ENCODE results near the gene SETD1B.
"Not testable (repeated sequence)": the region's sequence is repeated elsewhere in the genome, so short reads cannot be mapped to it uniquely, and the experiment has no call there.

SETD1B gene

DNA sequence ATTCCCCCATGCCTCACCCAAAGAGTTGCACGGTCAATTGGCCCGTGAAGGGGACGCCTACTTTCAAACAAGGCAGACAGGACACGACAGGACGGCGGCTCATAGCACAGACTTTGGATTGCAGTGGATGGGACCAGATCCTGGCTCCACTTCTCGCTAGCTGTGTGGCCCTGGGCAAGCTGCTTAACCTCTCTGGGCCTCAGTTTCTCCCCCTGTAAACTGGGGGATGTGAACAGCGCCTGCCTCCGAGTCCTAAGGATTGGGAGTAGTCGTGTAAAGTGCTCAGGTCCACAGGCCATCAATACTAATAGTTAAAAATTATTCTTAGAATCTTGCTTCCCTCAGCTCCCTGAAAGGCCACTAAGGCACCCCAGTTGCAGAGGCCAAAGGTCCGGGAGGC, 23.4 kb upstream of the SETD1B start:
- no peak for DNase-seq (ENCODE audit: low read depth)

DNA sequence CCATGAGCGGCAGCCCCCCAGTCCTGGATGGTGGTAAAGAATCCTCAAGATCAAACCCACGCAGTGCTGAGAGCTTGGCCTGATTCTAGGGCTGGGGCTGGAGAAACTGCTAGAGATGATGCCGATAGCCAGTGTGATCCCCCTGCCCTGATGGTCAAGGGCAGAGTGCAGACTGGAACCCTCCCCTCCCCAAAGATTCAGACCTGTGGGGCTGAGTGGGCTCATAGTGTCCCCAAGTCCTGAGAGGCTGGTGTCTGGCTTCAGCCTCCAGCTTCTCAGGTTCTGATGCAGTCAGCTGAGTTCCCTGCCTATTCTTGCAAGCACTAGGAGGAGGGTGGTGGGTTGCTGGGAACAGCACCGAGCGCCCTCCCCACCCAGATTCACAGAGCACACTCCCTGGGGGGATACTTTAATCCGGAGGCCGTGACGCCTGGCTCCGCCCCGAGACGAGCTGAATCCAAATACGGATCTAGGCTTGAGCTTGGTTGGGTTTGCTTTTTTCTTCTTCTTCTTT, 22.3 kb upstream of the SETD1B start:
- no peak for DNase-seq (ENCODE audit: low read depth)

DNA sequence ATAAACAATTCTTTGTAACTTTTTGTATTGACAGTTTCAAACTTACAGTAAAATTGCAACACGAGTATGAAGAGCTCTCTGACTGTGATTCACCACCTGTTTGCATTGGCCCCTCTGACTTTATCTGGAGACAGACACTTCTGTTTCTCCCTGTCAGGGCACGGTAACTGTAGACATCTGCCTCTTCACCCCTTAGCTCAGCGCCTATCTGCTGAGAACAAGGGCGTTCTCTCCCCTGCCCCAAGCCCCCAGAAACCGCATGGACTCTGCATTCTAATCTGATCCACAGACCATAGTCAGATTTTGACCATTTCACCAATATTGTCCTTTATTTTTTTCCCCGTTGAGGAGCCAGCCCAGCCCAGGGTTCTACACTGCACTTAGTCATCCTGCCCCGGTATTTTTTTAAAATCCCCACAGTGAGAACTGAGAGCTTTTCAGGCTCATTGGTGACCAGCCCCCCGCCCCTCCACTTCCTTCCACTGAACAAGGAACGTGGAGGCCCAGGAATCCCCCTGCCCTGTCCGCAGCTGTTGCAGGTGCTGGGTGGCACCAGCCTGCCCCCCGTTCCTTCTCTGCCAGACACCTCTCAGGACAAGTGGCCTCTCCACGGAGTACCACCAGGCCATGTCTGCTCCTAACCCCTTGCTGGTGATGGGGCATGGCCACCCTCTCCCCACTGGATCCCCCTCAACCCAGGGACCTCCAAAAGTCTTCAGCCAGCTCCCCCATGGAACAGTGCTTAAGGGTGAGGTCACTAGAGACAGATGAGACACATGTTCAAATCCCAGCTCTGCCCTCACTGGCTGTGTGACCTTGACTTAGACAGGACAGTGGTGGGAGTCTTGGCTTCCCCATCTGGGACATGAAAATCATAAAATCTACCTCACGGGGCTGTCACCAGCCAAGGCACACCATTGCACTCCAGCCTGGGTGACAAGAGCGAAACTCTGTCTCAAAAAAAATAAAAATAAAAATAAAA, 21.5 kb upstream of the SETD1B start:
- DNase-seq (ENCODE audit: low read depth) = peak; percentile 66

DNA sequence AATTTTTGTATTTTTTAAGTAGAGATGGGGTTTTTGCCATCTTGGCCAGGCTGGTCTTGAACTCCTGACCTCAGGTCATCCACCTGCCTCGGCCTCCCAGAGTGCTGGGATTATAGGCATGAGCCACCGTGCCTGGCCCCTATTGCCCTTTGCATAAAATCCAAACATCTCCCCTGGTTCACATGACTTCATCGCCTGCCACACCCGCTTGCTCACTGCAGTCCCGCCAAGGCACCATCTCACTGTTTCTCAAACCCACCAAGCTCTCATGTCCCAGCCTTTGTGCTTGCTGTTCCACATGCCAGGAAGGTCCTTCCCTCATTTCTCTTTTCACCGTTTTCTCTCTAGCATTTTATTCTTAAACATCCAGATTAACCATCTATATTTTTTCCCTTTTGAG, 20.0 kb upstream of the SETD1B start:
- no peak for DNase-seq (ENCODE audit: low read depth)

DNA sequence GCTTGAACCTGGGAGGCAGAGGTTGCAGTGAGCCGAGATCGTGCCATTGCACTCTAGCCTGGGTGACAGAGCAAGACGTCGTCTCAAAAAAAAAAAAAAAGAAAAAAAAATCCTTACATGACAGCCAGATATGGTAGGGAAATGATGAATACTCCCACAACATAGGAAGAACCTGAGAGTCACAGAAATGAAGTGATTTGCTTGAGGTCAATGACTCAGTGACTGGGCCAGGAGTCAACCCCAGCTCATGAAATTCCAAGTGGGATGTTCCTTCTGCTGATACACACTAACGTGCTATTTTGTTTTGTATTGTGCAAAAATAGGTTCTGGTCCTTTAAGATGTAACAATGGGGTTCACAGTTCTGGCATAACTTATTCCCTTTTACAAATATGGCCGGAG, 19.3 kb upstream of the SETD1B start:
- DNase-seq (ENCODE audit: low read depth) = peak; percentile 55

DNA sequence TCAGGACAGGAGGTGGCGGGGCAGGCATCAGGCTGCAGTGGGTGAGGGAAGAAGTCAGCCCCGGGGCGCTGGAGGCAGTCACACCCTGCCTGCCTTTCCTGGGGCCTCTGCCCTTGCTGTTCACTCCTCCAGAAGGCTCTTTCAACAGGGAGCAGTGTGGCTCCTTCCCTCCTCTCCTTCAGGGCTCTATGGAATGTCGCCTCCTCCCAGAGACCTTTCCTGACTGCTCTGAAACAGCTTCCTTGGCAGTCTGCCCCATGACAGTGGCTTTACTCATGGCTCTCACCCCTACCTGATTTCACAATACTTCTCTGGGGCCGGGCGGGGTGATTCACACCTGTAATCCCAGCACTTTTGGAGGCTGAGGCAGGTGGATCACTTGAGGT, 17.4 kb upstream of the SETD1B start:
- DNase-seq (ENCODE audit: low read depth) = peak; percentile 37

DNA sequence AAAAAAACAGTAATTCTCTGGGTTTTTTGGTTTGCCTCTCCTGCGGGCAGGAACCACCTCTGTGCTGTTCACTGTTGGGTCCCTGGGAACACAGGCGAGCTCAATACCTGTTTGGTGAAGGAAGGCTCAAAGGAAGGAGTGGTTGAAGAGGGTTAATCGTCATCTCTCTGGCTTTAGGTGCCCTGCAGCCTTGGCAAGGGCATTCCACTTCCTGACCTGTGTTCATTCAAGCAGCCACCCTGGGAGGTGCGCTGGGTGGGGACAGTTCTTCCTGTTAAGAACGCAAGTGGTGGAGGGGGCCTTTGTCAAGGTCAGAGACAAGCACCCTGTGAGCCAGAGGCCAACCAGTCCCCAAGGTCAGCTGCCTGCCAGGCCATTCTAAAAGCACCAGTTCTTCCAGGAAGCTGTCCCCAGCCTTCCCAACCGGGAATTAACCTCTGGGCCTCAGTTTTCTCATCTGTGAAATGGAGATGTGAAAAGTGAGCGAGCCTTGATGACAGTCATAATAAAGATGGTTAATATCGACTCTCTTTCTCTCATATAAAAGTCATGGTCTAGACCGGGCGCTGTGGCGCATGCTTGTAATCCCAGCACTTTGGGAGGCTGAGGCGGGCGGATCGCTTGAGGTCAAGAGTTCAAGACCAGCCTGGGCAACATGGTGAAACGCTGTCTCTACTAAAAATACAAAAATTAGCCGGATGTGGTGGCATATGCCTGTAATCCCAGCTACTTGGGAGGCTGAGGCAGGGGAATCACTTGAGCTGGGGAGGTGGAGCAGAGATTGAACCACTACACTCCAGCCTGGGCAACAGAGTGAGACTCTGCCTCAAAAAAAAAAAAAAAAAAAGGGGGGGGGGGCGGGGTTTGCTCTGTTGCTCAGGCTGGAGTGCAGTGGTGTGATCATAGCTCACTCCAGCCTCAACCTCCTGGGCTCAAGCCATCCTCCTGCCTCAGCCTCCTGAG, 16.5 kb upstream of the SETD1B start:
- peak; percentile 44 for DNase-seq (ENCODE audit: low read depth)

DNA sequence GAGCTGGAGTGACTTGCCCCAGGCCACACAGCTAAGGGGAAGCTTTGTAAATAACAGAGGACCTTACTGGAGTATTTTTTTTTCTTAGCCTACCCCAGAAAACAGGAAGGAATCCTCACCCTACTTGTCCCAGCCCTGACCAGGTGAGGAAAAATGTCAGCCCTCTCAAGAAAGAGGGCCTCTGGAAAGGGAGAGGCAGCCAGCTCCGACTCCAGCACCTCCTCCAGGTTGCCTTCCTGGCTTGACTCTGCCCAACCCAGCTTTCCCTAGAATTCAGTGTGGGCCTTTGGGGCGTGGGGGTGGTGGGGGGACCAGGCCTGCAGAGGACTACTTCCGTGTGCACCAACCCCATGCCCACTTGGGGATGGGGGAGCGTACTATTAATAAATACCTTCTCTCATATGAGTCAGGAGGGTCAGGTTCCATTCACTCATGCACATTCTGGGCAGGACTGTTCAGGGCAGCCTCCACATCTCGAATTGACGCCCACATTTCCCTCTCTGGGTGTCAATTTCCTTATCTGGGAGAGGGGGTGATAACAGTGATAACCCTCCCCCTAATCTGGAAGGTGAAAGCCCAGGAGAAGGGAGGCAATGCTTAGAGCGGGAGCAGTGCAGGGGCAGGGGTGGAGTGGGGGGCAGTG, 15.5 kb upstream of the SETD1B start:
- DNase-seq (ENCODE audit: low read depth) = no peak

DNA sequence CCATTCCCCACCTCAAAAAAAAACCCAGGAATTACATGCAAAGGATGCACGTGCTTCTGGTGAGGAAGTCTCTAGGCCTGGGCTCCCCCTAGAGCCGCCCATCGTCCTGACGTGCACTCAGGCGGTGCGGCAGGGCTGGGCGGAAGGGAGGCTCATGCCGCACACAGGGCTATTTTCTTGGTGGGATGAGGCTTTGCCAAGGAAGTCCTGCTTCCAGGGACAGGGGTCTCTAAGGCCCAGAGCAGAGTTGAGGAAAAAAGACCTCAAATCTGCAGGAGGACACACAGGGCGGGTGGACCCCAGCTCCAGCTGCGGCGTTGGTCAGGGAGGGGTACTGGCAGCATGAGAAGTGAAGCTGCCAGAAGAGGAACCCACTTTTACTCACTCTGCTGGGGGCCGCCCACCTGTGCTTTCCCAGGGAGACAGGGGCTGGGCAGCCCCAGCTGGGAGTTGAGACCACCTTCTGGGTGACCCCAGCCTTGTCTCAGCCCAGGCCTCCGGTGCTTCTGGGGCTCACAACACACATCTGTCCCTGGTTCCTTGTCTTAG, 14.5 kb upstream of the SETD1B start:
- DNase-seq (ENCODE audit: low read depth) = peak; percentile 44

DNA sequence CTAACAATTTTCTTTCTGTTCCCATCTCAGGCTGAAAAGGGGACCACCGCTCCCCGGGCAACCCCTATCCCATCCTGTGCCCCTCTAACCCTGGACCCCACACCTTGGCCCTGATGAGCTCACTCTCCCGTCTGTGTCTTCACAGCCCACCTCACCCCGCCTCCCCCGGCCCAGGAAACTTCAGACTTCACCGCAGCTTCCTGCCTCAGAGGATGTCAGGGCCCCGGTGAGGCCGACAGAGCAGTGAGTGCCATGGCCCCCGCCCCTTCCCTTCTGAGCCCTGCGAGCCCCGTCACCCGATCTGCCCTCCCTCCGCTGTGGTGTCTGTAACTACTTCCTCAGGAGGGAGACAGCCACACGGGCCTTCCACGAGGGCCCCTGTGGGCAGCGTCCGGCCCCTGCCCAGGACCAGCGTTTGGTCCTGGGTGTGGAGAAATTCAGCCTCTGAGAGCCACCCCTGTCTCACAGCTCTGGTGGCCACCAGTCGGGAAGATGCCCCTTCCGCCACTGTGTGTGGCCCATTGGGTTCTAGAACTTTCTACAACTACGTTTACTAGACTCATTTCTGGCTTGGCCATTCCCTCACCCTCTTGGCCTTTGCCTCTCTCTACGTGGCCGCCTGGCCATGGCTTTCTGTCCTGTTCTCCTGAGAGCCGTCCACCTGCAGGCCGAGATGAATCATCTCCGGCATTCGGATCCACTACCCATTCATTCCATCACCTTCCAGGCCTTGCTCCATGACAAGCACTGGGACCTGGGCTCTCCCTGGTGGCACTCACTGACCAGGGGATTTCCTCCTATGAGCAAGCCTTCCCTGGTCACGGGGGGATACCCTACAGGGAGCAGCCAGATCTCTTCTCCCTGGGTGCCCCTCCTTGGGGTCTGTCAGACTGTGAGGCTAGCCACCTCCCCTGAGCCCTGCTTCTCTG, 13.7 kb upstream of the SETD1B start:
- DNase-seq (ENCODE audit: low read depth) = peak; percentile 95

DNA sequence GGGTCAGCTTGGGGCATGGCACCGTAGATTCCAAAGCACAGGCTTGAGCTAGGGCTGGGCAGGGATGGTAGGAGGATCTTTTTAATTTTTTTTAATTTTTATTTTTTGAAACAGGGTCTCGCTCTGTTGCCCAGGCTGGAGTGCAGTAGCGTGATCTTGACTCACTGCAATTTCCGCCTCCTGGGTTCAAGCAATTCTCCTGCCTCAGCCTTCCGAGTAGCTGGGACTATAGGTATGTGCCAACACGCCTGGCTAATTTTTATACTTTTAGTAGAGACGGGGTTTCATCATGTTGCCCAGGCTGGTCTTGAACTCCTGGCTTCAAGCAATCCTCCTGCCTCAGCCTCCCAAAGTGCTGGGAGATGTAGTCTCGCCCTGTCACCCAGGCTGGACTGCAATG, 13.0 kb upstream of the SETD1B start:
- not testable (repeated sequence) for DNase-seq (ENCODE audit: low read depth)

DNA sequence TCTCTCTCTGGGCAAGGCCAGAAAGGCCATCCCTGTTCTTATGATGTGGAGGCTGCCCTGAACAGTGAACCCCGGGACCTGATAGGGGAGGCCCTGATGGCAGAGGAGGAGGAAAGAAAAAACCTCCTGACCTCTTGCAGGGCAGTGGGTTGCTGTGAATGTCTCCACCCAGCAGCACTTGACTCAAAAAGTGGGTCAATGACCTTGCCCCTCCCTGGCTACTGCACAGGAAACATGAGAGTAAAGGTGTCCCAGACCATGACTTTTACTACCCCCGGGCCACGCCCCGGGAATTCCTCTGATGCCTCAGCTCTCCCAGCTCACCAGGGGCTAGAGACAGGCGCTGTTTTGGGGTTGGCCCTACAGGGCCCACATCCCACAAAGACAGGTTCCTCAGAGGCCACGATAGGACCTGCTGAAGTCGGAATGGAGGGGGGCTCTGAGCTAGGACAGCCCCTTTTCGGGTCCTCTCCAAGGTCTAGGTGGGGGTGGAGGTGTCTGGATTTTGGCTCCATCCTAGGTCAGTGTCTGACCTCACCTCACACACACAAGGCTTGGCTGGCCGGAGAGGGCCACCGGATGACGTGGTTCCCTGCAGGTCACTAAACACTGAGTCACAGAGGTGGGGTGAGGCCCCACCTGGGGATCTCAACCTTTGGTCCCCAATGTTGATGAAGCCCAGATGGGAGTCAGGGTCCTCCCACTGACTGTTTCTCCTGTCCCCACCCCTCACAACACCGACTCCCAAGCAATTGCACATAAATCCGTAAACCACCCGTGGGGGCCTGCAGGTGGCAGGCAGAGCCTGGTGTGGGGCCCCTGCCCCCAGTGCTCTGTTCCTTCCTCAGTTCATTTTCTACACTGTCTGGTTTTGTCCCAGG, 11.9 kb upstream of the SETD1B start:
- peak; percentile 41 for DNase-seq (ENCODE audit: low read depth)

DNA sequence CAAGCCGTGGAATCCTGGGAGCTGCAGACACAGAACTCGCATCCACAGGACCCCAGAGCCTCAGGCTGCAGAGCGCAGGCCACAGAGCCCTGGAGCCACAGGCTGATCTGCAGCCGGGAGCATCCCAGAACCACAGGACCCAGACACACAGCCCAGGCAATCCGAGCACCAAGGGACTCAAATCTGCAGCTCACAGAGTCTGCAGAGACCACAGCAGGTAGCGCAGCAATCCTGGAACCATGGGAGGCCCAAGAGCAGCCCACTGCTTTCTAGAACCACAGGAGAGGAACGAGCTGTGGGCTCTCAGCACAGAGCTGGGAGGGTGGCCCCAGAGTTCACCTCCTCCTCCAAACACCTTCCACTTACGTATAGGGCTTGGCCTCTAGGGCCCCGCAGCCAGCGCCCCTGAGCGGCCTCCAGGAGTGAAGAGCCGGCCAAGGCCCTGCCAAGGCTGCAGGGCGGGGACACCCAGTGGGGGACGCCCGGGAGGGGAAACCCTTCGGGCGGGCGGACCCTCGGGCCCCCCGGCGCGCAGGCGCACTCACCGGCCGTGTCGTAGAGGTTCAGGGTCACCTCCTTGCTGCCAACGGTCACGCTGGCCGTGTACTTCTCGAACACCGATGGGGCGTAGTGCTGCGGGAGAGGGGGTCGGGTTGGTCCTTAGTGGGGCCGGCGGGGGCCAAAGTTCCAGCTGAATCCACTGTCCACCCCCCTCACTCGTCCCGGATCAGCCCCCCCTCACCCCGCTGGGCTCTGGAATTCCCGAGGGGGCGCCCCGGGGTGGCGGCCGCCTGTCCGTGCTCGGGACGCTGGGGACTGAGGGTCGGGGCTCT, 11.0 kb upstream of the SETD1B start:
- DNase-seq (ENCODE audit: low read depth) = peak; percentile 40

DNA sequence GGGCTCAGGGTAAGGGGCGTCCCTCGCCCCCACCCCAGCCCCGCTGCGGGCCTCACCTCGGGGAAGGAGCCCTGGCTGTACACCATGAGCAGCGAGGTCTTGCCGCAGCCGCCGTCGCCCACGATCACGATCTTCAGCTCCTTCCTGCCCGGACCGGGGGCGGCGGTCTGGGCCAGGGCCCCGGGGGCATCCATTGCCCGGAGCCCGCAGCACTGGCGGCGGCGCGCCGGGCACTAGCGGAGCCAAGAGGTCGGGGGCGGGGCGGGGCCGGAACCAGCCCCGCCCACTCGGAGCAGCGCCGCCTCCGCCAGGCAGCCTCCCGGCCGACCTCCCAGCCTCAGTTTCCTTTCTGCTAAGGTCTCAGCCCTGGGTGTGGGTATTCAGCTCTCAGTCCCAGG, 10.4 kb upstream of the SETD1B start, which contains the start of gene RHOF:
Gene RHOF (minus strand): TSS at position 249 of the 398 bp plus-strand sequence. CDS start 55 bp downstream, at position 194.
- DNase-seq (ENCODE audit: low read depth) = no peak

DNA sequence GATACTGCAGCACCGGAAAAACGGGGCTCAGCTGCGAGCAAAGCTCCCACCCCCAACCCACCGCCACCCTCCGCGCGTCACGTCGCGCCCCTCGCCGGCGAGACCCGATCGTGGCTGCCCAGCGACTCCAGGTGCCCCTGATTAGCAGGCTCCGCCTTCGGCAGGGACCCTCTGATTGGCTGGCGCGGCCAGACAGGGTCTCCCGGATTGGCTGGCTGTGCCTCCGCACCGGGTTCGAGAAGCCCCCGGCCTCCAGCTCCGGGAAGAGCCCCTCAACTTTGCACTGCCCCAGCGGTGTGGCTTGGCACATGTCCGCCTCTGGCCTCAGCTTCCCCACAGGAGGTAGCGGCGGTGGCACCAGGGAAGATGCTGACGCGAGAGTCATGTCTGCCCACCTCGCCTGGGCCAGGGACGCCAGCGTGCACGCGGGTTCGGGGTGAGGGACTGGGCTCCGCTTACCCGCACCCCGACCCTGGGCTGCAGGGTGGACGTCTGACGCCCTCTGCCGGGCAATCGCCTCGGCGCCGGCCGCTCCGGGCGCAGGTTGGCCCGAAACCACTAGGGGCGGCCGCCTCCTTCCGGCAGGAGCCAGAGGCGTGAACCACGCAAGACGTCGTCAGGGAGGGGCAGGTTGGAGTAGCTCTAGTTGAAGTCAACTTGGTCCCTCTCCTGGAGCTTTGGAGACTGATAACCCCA, 9.8 kb upstream of the SETD1B start:
- DNase-seq (ENCODE audit: low read depth) = peak; percentile 86

DNA sequence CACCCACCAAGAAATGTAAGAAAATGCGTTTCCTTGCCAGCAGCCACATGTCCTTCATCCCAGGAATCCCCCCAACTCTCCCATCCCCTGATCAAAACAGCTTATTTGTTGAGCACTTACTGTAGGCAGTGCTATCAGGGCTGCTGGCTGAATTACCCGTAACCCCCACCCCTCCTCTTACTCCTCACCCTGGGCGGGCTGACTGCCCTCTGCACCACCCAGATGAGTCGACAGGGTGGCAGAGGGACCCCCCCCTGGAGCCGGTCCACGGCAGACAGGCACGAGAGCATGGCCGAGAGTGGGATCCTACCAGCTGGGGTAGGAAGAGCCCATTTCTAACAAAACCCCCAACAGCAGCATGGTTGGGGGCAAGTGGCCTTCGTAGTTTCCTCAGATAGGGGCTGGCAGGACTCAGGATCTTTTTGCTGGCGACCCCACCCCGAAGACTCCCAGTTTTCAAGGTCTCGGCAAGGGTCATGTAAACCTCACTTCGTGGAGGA, 9.2 kb upstream of the SETD1B start:
- peak; percentile 48 for DNase-seq (ENCODE audit: low read depth)
